Brain microvascular endothelial cell (primary cell): ENCODE results near the gene P2RY2.

Experiments used
- DNase-seq: peaks from one replicate; pipeline ENCODE4 v3.0.0-alpha.2; 2020
- H3K27ac ChIP-seq: fragments of 250-450 bp; sonication (Bioruptor Pico); 2 replicates; pipeline ENCODE4 v1.5.1; 2020; ENCODE audit warnings: mild to moderate bottlenecking, moderate library complexity
- H3K27me3 ChIP-seq: fragments of 250-450 bp; sonication (Bioruptor Pico); replicated peaks from 2 replicates; pipeline ENCODE4 v1.5.1; 2020; ENCODE audit warnings: mild to moderate bottlenecking
- H3K36me3 ChIP-seq: fragments of 250-450 bp; sonication (Bioruptor Pico); replicated peaks from 2 replicates; pipeline ENCODE4 v1.5.1; 2020; ENCODE audit warnings: mild to moderate bottlenecking
- H3K4me3 ChIP-seq: 2 replicates; pipeline ENCODE4 v1.5.1; 2011; ENCODE audit warnings: low read depth, mild to moderate bottlenecking, control low read depth, low read length, moderate library complexity
- in situ Hi-C: cut with HindIII; loops from 2 replicates; pipeline ENCODE4 v1.10.0; 2017; ENCODE audit warnings: low sequenced_read_pairs, low pct_ligation_motif_present
- TF ChIP-seq, protein P1 (sequence below): IDR thresholded peaks from 2 replicates; pipeline ENCODE4 v1.5.1; 2011; ENCODE audit warnings: low read depth, mild to moderate bottlenecking, moderate library complexity, low read length, control low read depth, inconsistent platforms; ENCODE audit errors: missing control alignments

P2RY2 gene

DNA sequence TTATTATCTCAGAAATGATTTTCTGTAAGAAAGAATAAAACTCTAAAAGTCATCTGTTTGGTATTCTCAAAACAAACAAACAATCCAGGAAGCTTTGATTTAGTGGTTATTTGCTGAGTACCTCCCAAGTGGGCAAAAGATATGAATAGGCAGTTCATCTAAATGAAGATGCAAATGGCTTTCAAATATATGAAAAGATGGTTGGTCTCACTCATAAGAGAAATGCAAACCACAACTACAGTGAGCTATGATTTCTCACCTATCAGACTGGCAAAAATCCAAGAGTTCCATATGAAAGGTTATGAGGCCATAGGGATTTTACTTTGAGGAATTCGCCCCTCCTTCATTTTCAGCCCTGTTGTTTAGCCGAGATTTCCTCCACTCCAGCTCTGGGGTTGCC is 11.3 kb upstream of the P2RY2 start:
- H3K27ac ChIP-seq = no peak overlapping the region
- in situ Hi-C loops = no loop called here
- no peaks in the 10 kb centered on the region for H3K36me3 ChIP-seq
- no peaks in the 10 kb centered on the region for H3K27me3 ChIP-seq
- TF ChIP-seq, protein P1, sequence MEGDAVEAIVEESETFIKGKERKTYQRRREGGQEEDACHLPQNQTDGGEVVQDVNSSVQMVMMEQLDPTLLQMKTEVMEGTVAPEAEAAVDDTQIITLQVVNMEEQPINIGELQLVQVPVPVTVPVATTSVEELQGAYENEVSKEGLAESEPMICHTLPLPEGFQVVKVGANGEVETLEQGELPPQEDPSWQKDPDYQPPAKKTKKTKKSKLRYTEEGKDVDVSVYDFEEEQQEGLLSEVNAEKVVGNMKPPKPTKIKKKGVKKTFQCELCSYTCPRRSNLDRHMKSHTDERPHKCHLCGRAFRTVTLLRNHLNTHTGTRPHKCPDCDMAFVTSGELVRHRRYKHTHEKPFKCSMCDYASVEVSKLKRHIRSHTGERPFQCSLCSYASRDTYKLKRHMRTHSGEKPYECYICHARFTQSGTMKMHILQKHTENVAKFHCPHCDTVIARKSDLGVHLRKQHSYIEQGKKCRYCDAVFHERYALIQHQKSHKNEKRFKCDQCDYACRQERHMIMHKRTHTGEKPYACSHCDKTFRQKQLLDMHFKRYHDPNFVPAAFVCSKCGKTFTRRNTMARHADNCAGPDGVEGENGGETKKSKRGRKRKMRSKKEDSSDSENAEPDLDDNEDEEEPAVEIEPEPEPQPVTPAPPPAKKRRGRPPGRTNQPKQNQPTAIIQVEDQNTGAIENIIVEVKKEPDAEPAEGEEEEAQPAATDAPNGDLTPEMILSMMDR = no peak
- no peak overlapping the region for H3K4me3 ChIP-seq
- DNase-seq = no peak

DNA sequence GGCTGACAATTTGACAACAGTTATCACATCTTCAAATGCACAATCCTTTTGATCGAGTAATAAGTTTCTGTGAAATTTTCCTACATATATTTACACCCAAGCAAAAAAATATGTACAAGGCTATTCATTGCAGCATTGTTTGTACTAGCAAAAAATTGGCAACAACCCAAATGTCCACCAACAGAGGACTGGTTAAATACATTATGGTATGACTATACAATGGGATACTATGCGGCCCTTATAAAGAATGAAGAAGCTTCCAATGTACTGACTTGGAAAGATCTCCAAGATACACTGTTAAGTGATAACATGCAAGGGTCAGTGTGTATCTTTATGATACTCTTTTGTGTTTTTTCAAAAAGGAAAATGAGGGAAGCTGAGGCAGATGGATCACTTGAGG is 8.2 kb upstream of the P2RY2 start:
- TF ChIP-seq, protein P1 = no peak
- in situ Hi-C loops = no loop called here
- Histone ChIP-seq H3K36me3 (no peaks in the 10 kb centered on the region), H3K27me3 (no peaks in the 10 kb centered on the region), H3K27ac (no peak overlapping the region), H3K4me3 (no peak overlapping the region)
- no peak for DNase-seq

DNA sequence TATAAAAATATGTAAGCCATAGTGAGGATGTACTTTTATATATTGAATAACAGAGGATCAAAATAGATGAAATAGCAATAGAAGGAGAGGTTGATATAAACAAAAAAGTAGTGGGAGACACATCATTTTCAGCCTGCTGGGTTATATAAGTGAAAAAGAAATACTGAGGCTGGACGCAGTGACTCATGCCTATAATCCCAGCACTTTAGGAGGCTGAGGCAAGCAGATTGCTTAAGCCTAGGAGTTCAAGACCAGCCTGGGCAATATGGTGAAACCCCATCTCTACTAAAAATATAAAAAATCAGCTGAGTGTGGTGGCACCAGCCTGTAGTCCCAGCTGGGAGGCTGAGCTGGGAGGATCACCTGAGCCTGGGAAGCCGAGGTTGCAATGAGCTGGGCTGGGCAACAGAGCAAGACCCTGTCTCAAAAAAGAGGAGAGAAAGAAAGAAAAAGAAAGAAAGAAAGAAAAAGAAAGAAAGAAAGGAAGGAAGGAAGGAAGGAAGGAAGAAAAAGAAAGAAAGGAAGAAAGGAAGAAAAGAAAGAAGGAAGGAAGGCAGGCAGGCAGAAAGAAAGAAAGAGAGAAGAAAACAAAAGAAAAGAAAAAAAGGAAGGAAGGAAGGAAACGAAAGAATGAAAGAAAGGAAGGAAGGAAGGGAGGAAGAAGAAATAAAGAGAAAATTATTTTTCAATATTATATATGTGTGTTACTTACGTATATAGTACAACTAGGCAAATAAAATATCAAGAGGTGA is 7.0 kb upstream of the P2RY2 start:
- no peak overlapping the region for H3K27ac ChIP-seq
- H3K4me3 ChIP-seq = no peak overlapping the region
- in situ Hi-C loops = no loop called here
- no peaks in the 10 kb centered on the region for H3K36me3 ChIP-seq
- no peaks in the 10 kb centered on the region for H3K27me3 ChIP-seq
- TF ChIP-seq, protein P1 = no peak
- no peak for DNase-seq

DNA sequence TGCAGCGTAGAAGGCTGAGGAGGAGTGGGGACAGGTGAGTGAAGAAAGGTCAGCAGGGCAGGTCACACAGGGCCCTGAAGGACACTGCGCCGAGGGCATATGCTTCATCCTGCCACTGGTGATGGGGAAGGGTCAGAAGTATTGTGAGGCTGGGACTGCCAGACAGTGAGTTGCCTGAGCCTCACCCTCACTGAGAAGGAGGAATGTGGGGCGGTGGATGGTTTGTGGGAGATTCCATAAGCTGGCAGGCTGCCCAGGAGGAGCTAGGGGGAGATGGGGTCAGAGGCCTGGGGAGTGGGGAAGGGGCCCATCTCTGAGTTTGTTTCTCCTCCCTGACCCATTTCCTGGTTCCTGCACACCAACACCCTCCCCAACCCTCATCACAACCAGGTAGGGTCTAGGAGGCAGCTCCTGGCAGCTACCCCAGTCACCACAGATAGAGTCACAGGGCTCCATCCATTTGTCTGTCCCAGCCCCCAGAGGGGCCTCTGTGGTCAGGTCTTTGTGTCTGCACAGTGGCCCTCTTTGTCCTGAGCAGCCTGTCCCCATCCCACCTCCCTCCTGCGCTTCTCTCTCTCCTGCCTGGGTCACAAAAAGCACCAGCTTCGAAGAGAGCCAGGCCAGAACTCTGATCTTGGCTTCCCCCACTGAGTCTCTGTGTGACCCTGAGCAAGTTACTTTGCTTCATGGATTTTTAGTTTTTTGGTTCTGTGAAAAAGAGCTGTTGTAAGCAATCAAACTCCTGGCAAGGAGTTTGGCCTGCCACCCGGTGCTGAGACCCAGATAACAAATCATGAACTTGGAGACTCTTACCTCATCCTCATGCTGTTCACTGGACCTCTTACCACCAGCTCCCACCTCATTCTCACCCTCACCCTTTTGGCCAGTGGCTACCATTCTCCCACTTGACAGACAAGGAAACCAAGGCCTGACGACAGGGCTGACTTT is 4.6 kb upstream of the P2RY2 start:
- Histone ChIP-seq H3K36me3 (no peaks in the 10 kb centered on the region), H3K27me3 (no peaks in the 10 kb centered on the region), H3K4me3 (no peak overlapping the region), H3K27ac (no peak overlapping the region)
- TF ChIP-seq, protein P1 = no peak
- in situ Hi-C loops = no loop called here
- DNase-seq = no peak

DNA sequence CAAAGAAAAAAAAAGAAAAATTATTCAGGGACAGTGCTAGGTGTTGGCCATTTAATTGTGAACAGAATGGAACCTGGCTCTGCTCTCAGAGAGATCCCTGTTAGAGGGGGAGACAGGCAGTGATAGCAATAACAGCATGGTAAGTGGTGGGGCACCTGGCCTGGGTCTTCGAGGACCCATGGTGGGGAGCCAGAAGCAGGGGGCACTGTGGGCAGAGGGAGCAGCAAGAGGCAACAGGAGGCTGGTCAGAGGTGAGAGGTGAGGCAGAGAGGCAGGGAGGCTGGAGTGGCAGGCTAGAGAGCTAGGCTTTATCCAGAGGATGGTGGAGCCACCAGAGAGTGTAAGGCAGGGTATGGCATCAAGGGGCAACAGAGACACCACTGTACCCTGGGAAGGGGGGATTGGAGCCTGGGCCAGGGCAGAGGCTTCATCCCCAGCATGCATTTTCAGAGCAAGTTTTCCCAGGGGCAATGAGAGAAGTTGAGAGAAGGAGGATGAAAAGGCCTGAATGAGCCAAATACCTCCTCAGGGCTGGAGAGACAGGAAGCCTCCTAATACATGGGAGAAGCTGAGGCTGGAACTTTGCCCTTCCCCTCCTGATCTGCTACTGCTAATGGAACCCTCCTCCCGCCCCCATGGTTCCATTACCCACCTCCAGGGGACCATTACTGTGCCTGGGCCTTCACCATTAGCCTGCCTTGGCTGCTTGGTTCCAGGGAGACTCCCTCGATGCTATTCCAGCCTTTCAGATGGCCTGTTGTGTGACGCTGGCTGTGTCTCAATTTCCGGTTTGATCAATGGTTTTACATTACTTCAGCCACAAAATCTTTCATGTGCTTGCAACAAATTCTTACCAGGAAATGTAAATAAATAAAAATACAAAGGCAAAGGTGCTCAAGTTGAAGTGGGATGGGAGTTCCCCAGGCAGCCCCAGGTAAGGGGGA is 2.6 kb upstream of the P2RY2 start:
- in situ Hi-C loops = no loop called here

More for the DNA sequence above, 2.6 kb upstream of the P2RY2 start:
- Histone ChIP-seq H3K36me3 (no peaks in the 10 kb centered on the region), H3K27ac (no peak overlapping the region), H3K4me3 (no peak overlapping the region), H3K27me3 (no peaks in the 10 kb centered on the region)
- no peak for DNase-seq
- TF ChIP-seq, protein P1 = no peak
